ENCODE results near the gene TCF12. TPM values are rescaled to one million over a fixed set of nuclear protein-coding genes. Genes with fewer than 3 reads are reported as not detected.
A peak's percentile ranks its signal among the peaks of the same experiment; 100 is the strongest.

Gene TCF12
- total and polyA plus RNA-seq, 11 donors = 6.5 to 77.3 (median 43.5) TPM

DNA sequence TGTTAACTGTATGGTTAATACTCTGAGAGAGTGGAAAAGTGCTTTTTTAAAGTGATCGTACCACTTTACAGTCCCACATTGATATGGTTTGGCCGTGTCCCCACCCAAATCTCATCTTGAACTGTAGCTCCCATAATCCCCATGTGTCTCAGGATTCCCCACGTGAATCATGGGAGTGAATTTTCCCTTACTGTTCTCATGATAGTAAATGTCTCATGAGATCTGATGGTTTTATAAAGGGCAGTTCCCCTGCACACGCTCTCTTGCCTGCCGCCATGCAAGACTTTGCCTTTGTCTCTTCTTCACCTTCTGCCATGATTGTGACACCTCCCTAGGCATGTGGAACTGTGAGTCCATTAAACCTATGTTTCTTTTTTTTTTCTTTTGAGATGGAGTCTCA, 109.2 kb downstream of the TCF12 start:
- Histone ChIP-seq H3K27me3 (no peaks in the 10 kb centered on the region), H3K4me1 (peaks cover 0 to 39% (median 21%) of the 10 kb centered on the region in 12 donors), H3K4me3 (no peak overlapping the region), H3K9me3 (no peaks in the 10 kb centered on the region), H3K27ac (no peak overlapping the region), H3K36me3 (no peaks in the 10 kb centered on the region)
- TF ChIP-seq, protein P1, sequence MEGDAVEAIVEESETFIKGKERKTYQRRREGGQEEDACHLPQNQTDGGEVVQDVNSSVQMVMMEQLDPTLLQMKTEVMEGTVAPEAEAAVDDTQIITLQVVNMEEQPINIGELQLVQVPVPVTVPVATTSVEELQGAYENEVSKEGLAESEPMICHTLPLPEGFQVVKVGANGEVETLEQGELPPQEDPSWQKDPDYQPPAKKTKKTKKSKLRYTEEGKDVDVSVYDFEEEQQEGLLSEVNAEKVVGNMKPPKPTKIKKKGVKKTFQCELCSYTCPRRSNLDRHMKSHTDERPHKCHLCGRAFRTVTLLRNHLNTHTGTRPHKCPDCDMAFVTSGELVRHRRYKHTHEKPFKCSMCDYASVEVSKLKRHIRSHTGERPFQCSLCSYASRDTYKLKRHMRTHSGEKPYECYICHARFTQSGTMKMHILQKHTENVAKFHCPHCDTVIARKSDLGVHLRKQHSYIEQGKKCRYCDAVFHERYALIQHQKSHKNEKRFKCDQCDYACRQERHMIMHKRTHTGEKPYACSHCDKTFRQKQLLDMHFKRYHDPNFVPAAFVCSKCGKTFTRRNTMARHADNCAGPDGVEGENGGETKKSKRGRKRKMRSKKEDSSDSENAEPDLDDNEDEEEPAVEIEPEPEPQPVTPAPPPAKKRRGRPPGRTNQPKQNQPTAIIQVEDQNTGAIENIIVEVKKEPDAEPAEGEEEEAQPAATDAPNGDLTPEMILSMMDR (IDR thresholded peaks at IDR 0.05) = no peak
- DNase-seq (no peak), ATAC-seq (no peak)
- intact Hi-C loops (cut with DNase I) = no loop called here
- WGBS, 4 donors = 95 to 99% (median 99%) methylated on average over 5 of the region's 5 CpGs

DNA sequence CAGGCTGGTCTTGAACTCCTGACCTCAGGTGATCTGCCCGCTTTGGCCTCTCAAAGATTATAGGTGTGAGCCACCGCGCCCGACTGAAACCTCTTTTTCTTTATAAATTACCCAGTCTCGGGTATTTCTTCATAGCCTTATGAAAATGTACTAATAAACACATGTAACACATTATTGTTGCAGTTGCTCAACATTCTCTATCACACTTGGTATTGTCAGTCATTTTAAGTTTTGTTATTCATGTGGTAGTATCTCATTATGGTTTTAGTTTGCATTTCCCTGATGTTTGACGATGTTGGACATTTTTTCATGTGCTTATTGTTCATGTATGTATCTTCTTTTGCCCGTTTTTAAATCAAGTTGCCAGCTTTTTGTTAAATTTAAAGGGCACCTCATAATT, 109.7 kb downstream of the TCF12 start:
- TF ChIP-seq, protein P1 (IDR thresholded peaks at IDR 0.05) = no peak
- no peak for TF ChIP-seq POLR2A (IDR thresholded peaks at IDR 0.05)
- H3K4me1 ChIP-seq = peaks cover 0 to 39% (median 22%) of the 10 kb centered on the region in 12 donors
- no peaks in the 10 kb centered on the region for H3K9me3 ChIP-seq
- H3K27ac ChIP-seq = no peak overlapping the region
- no peak overlapping the region for H3K4me3 ChIP-seq
- H3K27me3 ChIP-seq = no peaks in the 10 kb centered on the region
- ATAC-seq (no peak), DNase-seq (no peak)
- intact Hi-C loops (cut with DNase I) = no loop called here
- WGBS, 4 donors = 90 to 97% (median 93%) methylated on average over 7 of the region's 7 CpGs
- H3K36me3 ChIP-seq = no peaks in the 10 kb centered on the region

DNA sequence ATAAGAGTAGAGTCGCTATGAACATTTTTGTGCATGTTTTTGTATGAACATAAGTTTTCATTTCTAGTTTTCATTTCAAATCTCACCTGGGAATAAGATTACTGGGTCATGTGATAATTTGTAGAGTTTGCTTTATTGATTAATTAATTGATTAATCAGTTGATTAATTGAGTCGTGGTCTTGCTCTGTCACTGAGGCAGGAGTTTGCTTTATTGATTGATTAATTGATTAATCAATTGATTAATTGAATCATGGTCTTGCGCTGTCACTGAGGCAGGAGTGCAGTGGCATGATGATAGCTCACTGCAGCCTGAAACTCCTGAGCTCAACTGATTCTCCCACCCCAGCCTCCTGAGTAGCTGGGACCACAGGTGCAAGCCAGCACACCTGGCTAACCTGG, 111.6 kb downstream of the TCF12 start:
- DNase-seq = no peak
- no peak overlapping the region for H3K27ac ChIP-seq
- intact Hi-C loops (cut with DNase I) = loop anchor here in 1 of 10 donors (10.0 kb wide), 1 partner anchor 65 kb away; no protein-coding TSS in a partner anchor
- 92 to 97% (median 96%) methylated on average over 3 of the region's 3 CpGs for WGBS, 4 donors
- H3K9me3 ChIP-seq = no peaks in the 10 kb centered on the region
- peaks cover 0 to 42% (median 23%) of the 10 kb centered on the region in 12 donors for H3K4me1 ChIP-seq
- H3K4me3 ChIP-seq = no peak overlapping the region
- ATAC-seq = no peak
- TF ChIP-seq, protein P1 (IDR thresholded peaks at IDR 0.05) = no peak
- no peak for TF ChIP-seq POLR2A (IDR thresholded peaks at IDR 0.05)
- H3K27me3 ChIP-seq = no peaks in the 10 kb centered on the region
- H3K36me3 ChIP-seq = no peaks in the 10 kb centered on the region

DNA sequence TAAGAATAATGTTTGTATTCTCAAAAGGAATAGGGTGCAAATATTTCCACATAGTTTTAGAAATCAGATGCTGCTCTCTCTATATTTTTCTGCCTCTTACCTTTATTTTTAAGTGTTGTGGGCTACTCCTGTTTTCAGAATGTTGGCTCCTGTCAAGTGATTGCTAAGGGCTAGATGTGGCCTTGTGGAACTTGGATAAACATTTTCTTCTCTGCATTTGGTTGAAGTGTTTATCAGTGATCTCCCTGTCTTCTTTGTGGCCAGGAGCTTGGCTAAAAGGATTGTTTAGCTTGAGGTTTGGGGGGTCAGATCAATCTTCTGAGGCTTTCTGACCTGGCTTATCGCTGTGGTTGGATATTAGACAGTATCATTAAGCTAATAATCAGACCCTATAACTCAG, 112.6 kb downstream of the TCF12 start:
- H3K27me3 ChIP-seq = no peaks in the 10 kb centered on the region
- no peaks in the 10 kb centered on the region for H3K9me3 ChIP-seq
- H3K4me3 ChIP-seq = no peak overlapping the region
- peaks cover 0 to 35% (median 20%) of the 10 kb centered on the region in 12 donors for H3K4me1 ChIP-seq
- no peak for DNase-seq
- peak overlapping the region in 4 of 12 donors; percentile 13 to 48 (median 16) for H3K27ac ChIP-seq
- intact Hi-C loops (cut with DNase I) = loop anchor here in 1 of 10 donors (10.0 kb wide), 1 partner anchor 64 kb away; no protein-coding TSS in a partner anchor
- ATAC-seq = no peak
- TF ChIP-seq, protein P1 (IDR thresholded peaks at IDR 0.05) = no peak
- TF ChIP-seq POLR2A (IDR thresholded peaks at IDR 0.05) = no peak
- H3K36me3 ChIP-seq = no peaks in the 10 kb centered on the region
- 68 to 90% (median 83%) methylated on average over 1 of the region's 1 CpG for WGBS, 4 donors
